H1 (cell line): ENCODE data around the gene ZBTB37. TPM values are rescaled to one million over a fixed set of nuclear protein-coding genes. Genes with fewer than 3 reads are reported as not detected.

ENCODE experiments used
- CTCF ChIA-PET: fragments of 300-600 bp; sonication (Branson Sonifier 250); formaldehyde crosslinking; loops from one replicate; lab custom pipeline; 2021; ENCODE audit not compliant: partially characterized antibody; lab: Charles Lee
- POLR2A ChIA-PET: fragments of 300-600 bp; sonication (Branson Sonifier 250); formaldehyde crosslinking; loops from one replicate; lab custom pipeline; 2021; ENCODE audit warnings: inconsistent platforms; ENCODE audit not compliant: partially characterized antibody; lab: Charles Lee
- DNase-seq, 2 experiments: peaks; one replicate each; pipeline versions ENCODE4 v3.0.0 to v3.0.0-alpha.2; 2010 to 2022; ENCODE audit warnings: low spot score in 2 of 2, low read depth in 1 of 2, mixed read lengths in 1 of 2
- FAIRE-seq: peaks from 2 replicates; lab custom pipeline; 2011; peaks lifted over from hg19 to GRCh38; lab: Jason Lieb, UNC
- H2AFZ ChIP-seq: 2 replicates; pipeline ENCODE4 v1.8.1; 2012; ENCODE audit warnings: low read length, inconsistent platforms
- H2AK5ac ChIP-seq: 2 replicates; pipeline ENCODE4 v1.6.1; 2013; ENCODE audit warnings: low read depth, low read length
- H2BK120ac ChIP-seq: replicated peaks from 2 replicates; pipeline ENCODE3; 2013; ENCODE audit warnings: low read depth, low read length, inconsistent platforms
- H2BK12ac ChIP-seq: 2 replicates; pipeline ENCODE4 v1.6.1; 2013; ENCODE audit warnings: low read depth, low read length
- H2BK15ac ChIP-seq: 2 replicates; pipeline ENCODE4 v1.6.1; 2013; ENCODE audit warnings: low read length
- H2BK20ac ChIP-seq: 2 replicates; pipeline ENCODE4 v1.6.1; 2013; ENCODE audit warnings: low read length
- H2BK5ac ChIP-seq: 2 replicates; pipeline ENCODE4 v1.6.1; 2013; ENCODE audit warnings: low read depth, low read length
- H3K14ac ChIP-seq: 2 replicates; pipeline ENCODE4 v1.6.1; 2013; ENCODE audit warnings: inconsistent platforms; ENCODE audit not compliant: insufficient read length
- H3K18ac ChIP-seq: 2 replicates; pipeline ENCODE4 v1.6.1; 2013; ENCODE audit warnings: low read length; ENCODE audit errors: extremely low read depth
- H3K23ac ChIP-seq: 2 replicates; pipeline ENCODE4 v1.6.1; 2013; ENCODE audit warnings: inconsistent platforms; ENCODE audit not compliant: insufficient read length
- H3K23me2 ChIP-seq: 2 replicates; pipeline ENCODE4 v1.6.1; 2013; ENCODE audit warnings: low read depth, low read length
- H3K27ac ChIP-seq: 2 replicates; pipeline ENCODE4 v1.6.1; 2011; ENCODE audit warnings: low read depth, low read length, inconsistent platforms
- H3K27me3 ChIP-seq, 4 experiments: replicated peaks in 1 of 4; 1 replicate in 1 of 4; 2 replicates in 3 of 4; pipeline versions ENCODE4 v1.6.1 to v1.8.1; 2011 to 2013; ENCODE audit warnings: low read length in 3 of 4, mild to moderate bottlenecking in 3 of 4, inconsistent platforms in 2 of 4, mixed read lengths in 2 of 4, moderate library complexity in 1 of 4; ENCODE audit not compliant: control insufficient read depth in 3 of 4, insufficient read depth in 3 of 4; ENCODE audit errors: extremely low read depth in 1 of 4
- H3K36me3 ChIP-seq, 4 experiments: 2 replicates each; pipeline versions ENCODE4 v1.6.1 to v1.8.1; 2011 to 2013; ENCODE audit warnings: mild to moderate bottlenecking in 4 of 4, low read length in 3 of 4, moderate library complexity in 2 of 4, control low read depth in 1 of 4, inconsistent platforms in 1 of 4; ENCODE audit not compliant: insufficient read depth in 4 of 4, control insufficient read depth in 2 of 4
- H3K4ac ChIP-seq: replicated peaks from 2 replicates; pipeline ENCODE3; 2013; ENCODE audit warnings: low read length, low read depth, mixed read lengths, inconsistent platforms; ENCODE audit not compliant: insufficient read length
- H3K4me1 ChIP-seq, 4 experiments: replicated peaks in 1 of 4; 1 replicate in 1 of 4; 2 replicates in 3 of 4; pipeline versions ENCODE4 v1.6.1 to v1.8.1; 2011 to 2013; ENCODE audit warnings: low read length in 3 of 4, inconsistent platforms in 2 of 4, mixed read lengths in 1 of 4; ENCODE audit not compliant: insufficient read depth in 4 of 4, control insufficient read depth in 3 of 4
- H3K4me2 ChIP-seq, 2 experiments: 2 replicates each; pipeline versions ENCODE4 v1.6.1 to v1.8.1; 2011 to 2013; ENCODE audit warnings: low read depth in 2 of 2, low read length in 2 of 2, control low read depth in 1 of 2, inconsistent platforms in 1 of 2, mild to moderate bottlenecking in 1 of 2; ENCODE audit not compliant: insufficient read depth in 1 of 2
- H3K4me3 ChIP-seq, 4 experiments: fragments of 200-600, 300-600 bp in 1 of 4; sonication (generic), shearing (Covaris generic), sonication (Bioruptor Twin) in 1 of 4; 2 replicates each; pipeline versions ENCODE4 v1.5.1 to v1.8.1; 2011 to 2016; ENCODE audit warnings: low read length in 4 of 4, low read depth in 3 of 4, control low read depth in 2 of 4, inconsistent platforms in 2 of 4, mild to moderate bottlenecking in 2 of 4, mixed read lengths in 1 of 4, moderate library complexity in 1 of 4; ENCODE audit not compliant: insufficient read depth in 2 of 4; ENCODE audit errors: extremely low read depth in 1 of 4
- H3K56ac ChIP-seq: replicated peaks from 2 replicates; pipeline ENCODE3; 2013; ENCODE audit warnings: low read depth, mild to moderate bottlenecking, mixed read lengths, low read length, inconsistent platforms; ENCODE audit not compliant: insufficient read length
- H3K79me1 ChIP-seq: 2 replicates; pipeline ENCODE4 v1.6.1; 2013; ENCODE audit warnings: low read depth, low read length, control low read depth
- H3K79me2 ChIP-seq, 2 experiments: 2 replicates each; pipeline versions ENCODE4 v1.6.1 to v1.8.1; 2012 to 2013; ENCODE audit warnings: low read length in 2 of 2, mild to moderate bottlenecking in 2 of 2, inconsistent platforms in 1 of 2; ENCODE audit not compliant: insufficient read depth in 2 of 2, control insufficient read depth in 1 of 2
- H3K9ac ChIP-seq, 4 experiments: replicated peaks in 1 of 4; 1 replicate in 1 of 4; 2 replicates in 3 of 4; pipeline versions ENCODE4 v1.6.1 to v1.8.1; 2011 to 2013; ENCODE audit warnings: low read depth in 3 of 4, low read length in 3 of 4, control low read depth in 2 of 4, mild to moderate bottlenecking in 2 of 4, moderate library complexity in 2 of 4, inconsistent platforms in 1 of 4; ENCODE audit errors: extremely low read depth in 1 of 4
- H3K9me3 ChIP-seq, 2 experiments: 2 replicates each; pipeline versions ENCODE4 v1.6.1 to v1.8.1; 2012 to 2013; ENCODE audit warnings: mild to moderate bottlenecking in 2 of 2, moderate library complexity in 2 of 2, control low read depth in 1 of 2, inconsistent platforms in 1 of 2, low read depth in 1 of 2, low read length in 1 of 2, mixed read lengths in 1 of 2; ENCODE audit not compliant: insufficient read depth in 2 of 2
- H4K20me1 ChIP-seq, 2 experiments: replicated peaks in 1 of 2; 2 replicates each; pipeline versions ENCODE3 to v1.8.1; 2011 to 2013; ENCODE audit warnings: inconsistent platforms in 2 of 2, low read length in 2 of 2, mild to moderate bottlenecking in 1 of 2; ENCODE audit not compliant: insufficient read depth in 2 of 2, control insufficient read depth in 1 of 2
- H4K5ac ChIP-seq: 2 replicates; pipeline ENCODE4 v1.6.1; 2013; ENCODE audit warnings: low read length, low read depth, mixed read lengths, inconsistent platforms; ENCODE audit not compliant: insufficient read length
- H4K8ac ChIP-seq: 2 replicates; pipeline ENCODE4 v1.8.0; 2013; ENCODE audit warnings: mild to moderate bottlenecking, moderate library complexity, low read length, inconsistent platforms; ENCODE audit not compliant: insufficient read depth; ENCODE audit errors: extremely low read depth
- H4K91ac ChIP-seq: replicated peaks from 2 replicates; pipeline ENCODE3; 2013; ENCODE audit warnings: low read length, mixed read lengths, inconsistent platforms; ENCODE audit not compliant: insufficient read length
- POLR2AphosphoS5 ChIP-seq: IDR thresholded peaks from 2 replicates; pipeline ENCODE4 v1.6.1; 2011; ENCODE audit warnings: low read depth, low read length
- SRF ChIP-seq: IDR thresholded peaks from 2 replicates; pipeline ENCODE4 v1.6.1; 2011; ENCODE audit warnings: mild to moderate bottlenecking, low read depth, low read length, moderate library complexity
- WGBS, 2 experiments: shearing (Covaris generic) in 1 of 2; methylation state at CpG; one replicate each; pipeline versions ENCODE4 v1.1.6 to v1.1.7; 2013 to 2015; ENCODE audit warnings: low lambda C conversion rate in 2 of 2, mixed read lengths in 2 of 2, inconsistent platforms in 1 of 2, low coverage in 1 of 2, missing lambda C conversion rate in 1 of 2; ENCODE audit not compliant: insufficient replicate concordance in 2 of 2, insufficient coverage in 1 of 2, insufficient read length in 1 of 2; ENCODE audit errors: extremely low coverage in 1 of 2, missing lambda C conversion rate in 1 of 2; 5-methylcytosine and 5-hydroxymethylcytosine counted together
- polyA plus RNA-seq, 7 experiments: library from polyadenylated mRNA; depleted of rRNA in 3 of 7; stranded (reverse) in 5 of 7; unstranded in 2 of 7; fragments of >200 nt in 5 of 7; fragments of 200-250 nt in 2 of 7; gene quantifications; 1 replicate in 5 of 7; 2 replicates in 1 of 7; 4 replicates in 1 of 7; pipeline versions ENCODE4 v1.2.1 to v1.2.3, GENCODE V29; 2011 to 2013; ENCODE audit warnings: missing spikeins in 2 of 7, mixed read lengths in 2 of 7
- total RNA-seq: library from RNA; stranded (reverse); fragmentation: NEBNext Ultra II Directional; extraction: Animal tissue kit (Norgen Biotek cat#: 25700); gene quantifications from 2 replicates; pipeline ENCODE4 v1.2.1, GENCODE V29; 2021

Gene ZBTB37
- total and polyA plus RNA-seq, 2 of the 8 experiments (the other 6 are each of a cell fraction or from before 2014, with no cell fraction given): 1.7 to 12.5 TPM

DNA sequence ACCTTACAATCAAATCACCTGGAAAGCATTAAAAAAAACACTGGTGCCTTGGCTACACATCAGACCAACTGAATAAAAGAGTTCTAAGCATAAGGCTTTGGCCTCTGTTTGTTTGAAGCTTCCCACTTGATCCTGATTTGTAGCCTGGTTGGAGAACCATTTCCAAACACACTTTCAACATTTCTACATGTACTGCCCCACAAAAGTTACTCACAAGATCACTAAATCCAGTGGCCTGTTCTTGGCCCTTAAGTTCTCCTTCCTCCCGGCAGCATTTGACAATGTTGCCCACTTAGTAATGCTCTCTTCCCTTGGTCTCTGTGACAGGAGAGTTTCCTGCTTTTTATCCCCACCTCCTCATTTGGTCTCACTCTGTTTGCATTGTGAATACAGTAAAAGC lies 12.2 kb upstream of the ZBTB37 start:
- H3K4me2 ChIP-seq: no peak overlapping the region
- H3K14ac ChIP-seq: no peak overlapping the region
- no peak overlapping the region for H3K27ac ChIP-seq
- DNase-seq: no peak
- WGBS, 2 experiments: 94% methylated on average over 1 of the region's 1 CpG; no CpG with 5 or more reads in 1 of the 2 experiments
- CTCF ChIA-PET: no interaction called here
- H4K20me1 ChIP-seq: peaks cover 0 to 1% of the 10 kb centered on the region in 2 experiments
- H2BK5ac ChIP-seq: no peak overlapping the region
- no peak overlapping the region for H3K4ac ChIP-seq
- no peaks in the 10 kb centered on the region for H3K79me2 ChIP-seq
- TF ChIP-seq POLR2AphosphoS5 (peak; percentile 33; the same call in 1 of the 2 replicates), SRF (no peak)
- no peak overlapping the region for H2BK15ac ChIP-seq
- H3K9me3 ChIP-seq: no peaks in the 10 kb centered on the region
- H3K18ac ChIP-seq: no peak overlapping the region
- POLR2A ChIA-PET: interaction anchor here (1.0 to 17.5 kb wide), 5 partner anchors 9 to 166 kb away, joined by 3 to 475 read pairs (median 4); partner anchors contain the start of genes GAS5, RC3H1 and ZBTB37
- H2BK20ac ChIP-seq: no peak overlapping the region
- H4K8ac ChIP-seq: no peak overlapping the region
- FAIRE-seq: no peak
- H2AK5ac ChIP-seq: no peak overlapping the region
- no peak overlapping the region for H4K91ac ChIP-seq
- H3K56ac ChIP-seq: no peak overlapping the region
- no peak overlapping the region for H4K5ac ChIP-seq
- H2BK12ac ChIP-seq: no peak overlapping the region
- H3K9ac ChIP-seq: no peak overlapping the region
- no peak overlapping the region for H2BK120ac ChIP-seq
- H3K36me3 ChIP-seq: peaks cover 6 to 57% (median 26%) of the 10 kb centered on the region in 4 experiments; a peak in 7 of 8 replicates
- no peaks in the 10 kb centered on the region for H3K79me1 ChIP-seq
- H2AFZ ChIP-seq: no peak overlapping the region
- H3K4me1 ChIP-seq: peaks cover 0 to 9% (median 4%) of the 10 kb centered on the region in 4 experiments; a peak in 5 of 7 replicates
- no peak overlapping the region for H3K23ac ChIP-seq
- no peaks in the 10 kb centered on the region for H3K27me3 ChIP-seq
- H3K23me2 ChIP-seq: no peaks in the 10 kb centered on the region
- H3K4me3 ChIP-seq: no peak overlapping the region
